Stimulated activated CD4-positive, alpha-beta T cell treated with anti-CD3 and anti-CD28 coated beads, Interleukin-12 subunit alpha, Interleukin-12 subunit beta, amount 100 ng/mL, for 24 hours (primary cell): ENCODE results near the gene CTNND2.
"Not testable (repeated sequence)": the region's sequence is repeated elsewhere in the genome, so short reads cannot be mapped to it uniquely, and the experiment has no call there.

Experiments
- DNase-seq, 2 experiments: peaks; one replicate each; pipeline ENCODE4 v3.0.0-alpha.2; 2020; ENCODE audit warnings: low read depth in 2 of 2

The CTNND2 gene

GRCh38 chr5:11467588-11467987, 436.7 kb downstream of the CTNND2 start:
- no peak for DNase-seq

DNA sequence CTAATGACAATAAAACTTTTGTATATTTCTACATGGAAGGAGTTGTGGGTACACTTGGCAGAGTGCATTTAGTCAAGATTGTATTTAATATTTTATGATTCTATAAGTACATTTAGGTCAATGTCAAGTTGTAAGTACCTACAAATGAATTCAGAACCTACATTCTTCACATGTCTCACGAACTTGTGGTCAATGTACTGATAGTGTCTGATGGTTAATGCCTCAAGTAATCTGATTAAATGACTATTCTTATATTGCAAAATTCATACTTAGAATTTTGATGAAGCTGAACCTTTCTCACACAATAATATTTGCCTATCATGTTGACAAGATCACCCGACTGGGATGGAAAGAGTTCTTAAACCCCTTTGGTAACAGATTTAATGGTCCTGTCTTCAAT, 444.5 kb downstream of the CTNND2 start:
- DNase-seq = no peak

DNA sequence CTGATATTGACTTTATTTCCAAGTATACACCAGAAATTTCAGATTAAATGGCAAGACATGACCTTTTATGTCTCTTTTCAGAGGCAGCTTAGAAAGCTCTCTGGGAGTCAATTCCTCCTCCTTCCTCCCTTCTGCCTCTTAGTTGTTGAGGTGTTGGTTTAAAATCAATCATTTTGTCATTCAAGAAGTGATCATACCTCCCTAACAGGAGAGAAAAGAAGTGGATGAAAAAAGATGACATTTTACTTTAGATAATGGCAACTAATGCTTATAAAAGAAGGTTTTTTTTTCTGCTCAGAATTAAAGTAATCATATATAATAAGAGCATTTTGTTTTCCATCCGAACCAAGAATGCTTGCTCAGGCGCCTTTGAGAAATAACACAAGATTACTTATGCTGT, 448.7 kb downstream of the CTNND2 start:
- DNase-seq = no peak

DNA sequence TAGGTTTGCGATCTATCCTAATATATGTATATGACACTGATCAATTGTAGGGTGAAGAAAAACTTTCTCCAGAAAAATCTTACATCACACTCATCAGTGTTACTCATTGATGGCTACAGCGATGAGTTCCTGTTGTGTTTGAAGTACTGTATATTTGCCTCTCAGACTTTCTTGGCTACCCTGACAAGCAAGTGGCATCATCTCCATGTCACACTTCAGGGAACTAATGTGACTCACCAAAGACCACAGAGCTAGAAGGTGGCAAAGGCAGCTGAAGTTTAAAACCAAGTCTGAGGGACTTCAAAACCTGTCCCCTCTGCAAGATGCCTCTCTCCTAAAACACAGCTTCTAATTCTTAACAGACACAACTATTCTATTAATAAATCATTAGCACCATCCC, 451.4 kb downstream of the CTNND2 start:
- no peak for DNase-seq

DNA sequence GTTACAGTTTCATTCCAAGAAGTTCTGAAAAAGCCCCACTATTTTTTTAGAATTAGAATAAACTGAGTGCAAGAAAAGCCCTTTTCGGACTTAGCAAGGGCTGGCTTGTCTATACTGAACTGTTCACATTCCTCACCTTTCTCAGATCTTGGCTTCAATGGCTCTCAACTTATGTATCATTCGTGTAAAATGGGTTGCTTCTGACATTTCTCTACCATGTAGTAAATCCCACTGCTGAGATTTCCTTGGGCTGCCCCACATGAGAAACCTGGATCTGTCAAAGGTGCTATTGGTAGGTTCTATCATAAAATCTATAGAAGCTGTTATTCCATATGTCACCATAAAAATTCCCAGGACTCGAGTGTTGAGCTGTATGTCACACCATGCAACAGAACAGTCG, 454.3 kb downstream of the CTNND2 start:
- no peak for DNase-seq

- DNase-seq = no peak
Measured at GRCh38 chr5:11449217-11449616, 455.0 kb downstream of the CTNND2 start.

DNA sequence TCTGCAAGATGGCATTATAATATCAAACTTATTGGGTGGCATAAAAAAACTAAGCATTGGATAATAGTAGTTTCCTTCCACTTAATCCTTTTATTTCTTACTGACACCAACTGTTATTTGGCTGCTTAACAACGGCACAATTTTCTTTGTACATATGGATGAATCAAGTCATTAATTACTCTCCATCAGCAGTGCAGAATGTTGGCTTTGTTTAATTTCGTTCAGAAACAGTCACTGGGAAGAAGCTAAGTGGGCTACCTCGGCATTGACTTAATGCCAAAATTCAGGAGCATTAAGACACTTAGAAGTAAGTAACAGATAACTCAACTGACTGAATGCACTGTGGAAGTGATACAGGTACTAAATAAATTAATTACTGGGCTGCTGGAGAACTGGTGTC, 460.4 kb downstream of the CTNND2 start:
- no peak for DNase-seq

GRCh38 chr5:11432116-11432515, 472.1 kb downstream of the CTNND2 start:
- DNase-seq = no peak

DNA sequence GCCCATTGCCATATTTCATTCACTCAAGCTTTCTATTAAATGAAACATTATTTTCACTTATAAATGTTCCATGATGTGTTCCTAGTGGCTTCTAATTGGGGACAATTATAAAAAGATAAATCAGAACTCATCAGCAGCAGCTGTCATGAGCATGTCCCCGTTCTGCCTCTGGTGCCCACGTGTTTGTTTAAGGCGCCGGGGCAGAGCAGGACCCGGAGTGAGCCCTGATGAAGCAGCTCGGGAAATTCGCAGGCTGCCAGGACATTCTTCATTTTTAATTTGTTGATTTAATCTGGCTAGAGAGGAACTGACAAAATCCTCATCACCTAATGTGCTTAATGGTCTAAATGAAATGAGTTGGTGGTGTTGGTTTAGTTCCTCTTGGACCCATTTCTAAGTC, 475.0 kb downstream of the CTNND2 start:
- no peak for DNase-seq

DNA sequence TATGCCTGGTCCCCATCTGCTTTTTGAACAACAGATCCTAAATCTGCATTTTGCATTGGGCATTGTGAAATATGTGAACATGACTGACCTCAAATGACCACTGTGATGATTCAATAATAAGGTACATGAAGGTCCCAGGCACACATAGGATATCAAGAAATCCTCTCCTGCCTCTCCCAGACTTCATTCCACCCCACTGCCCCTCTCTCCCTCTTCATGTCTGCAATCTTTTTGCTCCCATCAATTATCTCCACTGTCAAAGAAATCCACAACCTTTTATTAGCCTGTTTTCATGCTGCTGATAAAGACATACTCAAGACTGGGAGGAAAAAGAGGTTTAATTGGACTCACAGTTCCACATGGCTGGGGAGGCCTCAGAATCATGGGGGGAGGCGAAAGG, 476.7 kb downstream of the CTNND2 start:
- no peak for DNase-seq

GRCh38 chr5:11426442-11426841, 477.8 kb downstream of the CTNND2 start:
- DNase-seq = no peak

GRCh38 chr5:11422342-11422741, 481.9 kb downstream of the CTNND2 start:
- no peak for DNase-seq

GRCh38 chr5:11420969-11421368, 483.3 kb downstream of the CTNND2 start:
- no peak for DNase-seq

DNA sequence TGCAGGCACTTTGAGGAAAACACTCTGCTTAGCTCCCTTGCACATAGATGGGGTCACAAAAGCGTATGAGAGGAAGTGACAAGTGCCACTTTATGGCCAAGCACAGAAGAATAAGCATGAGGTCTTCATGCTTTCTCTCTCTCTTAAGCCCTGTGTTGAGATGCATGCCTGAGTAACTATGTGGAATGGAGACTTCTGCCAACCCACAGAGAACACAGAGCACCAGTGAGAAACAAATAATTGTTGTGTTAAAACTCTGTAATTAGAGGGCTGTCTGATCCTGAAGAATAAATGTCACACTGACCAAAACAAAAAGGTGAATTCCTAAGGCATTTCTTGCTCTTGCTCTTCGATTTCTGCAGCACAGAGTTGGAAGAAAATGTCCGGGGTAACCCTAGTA, 488.5 kb downstream of the CTNND2 start:
- no peak for DNase-seq

GRCh38 chr5:11414732-11415131, 489.5 kb downstream of the CTNND2 start:
- not testable (repeated sequence) for DNase-seq

- no peak for DNase-seq
Measured at GRCh38 chr5:11411621-11412020, 492.6 kb downstream of the CTNND2 start.

GRCh38 chr5:11407556-11408145, 496.6 kb downstream of the CTNND2 start:
- DNase-seq = no peak

DNA sequence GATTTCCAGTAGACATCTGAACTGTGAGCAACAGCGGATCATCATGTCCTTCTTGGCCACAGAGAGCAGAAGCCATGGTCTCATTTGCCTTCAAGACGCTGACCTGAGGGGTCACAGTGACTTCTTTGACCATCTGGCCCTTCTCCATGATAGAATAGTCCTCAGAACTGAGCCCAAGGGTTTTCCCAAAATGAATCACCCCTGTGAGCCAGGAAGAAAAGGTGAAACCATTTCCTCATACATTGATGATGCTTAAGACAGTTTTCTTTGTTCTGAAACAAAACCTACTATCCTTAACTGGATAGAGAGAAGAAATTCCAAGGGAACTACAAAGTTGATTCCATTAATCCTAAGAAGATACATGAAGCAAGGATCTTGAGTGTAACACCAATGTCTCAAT, 503.9 kb downstream of the CTNND2 start:
- DNase-seq = no peak

DNA sequence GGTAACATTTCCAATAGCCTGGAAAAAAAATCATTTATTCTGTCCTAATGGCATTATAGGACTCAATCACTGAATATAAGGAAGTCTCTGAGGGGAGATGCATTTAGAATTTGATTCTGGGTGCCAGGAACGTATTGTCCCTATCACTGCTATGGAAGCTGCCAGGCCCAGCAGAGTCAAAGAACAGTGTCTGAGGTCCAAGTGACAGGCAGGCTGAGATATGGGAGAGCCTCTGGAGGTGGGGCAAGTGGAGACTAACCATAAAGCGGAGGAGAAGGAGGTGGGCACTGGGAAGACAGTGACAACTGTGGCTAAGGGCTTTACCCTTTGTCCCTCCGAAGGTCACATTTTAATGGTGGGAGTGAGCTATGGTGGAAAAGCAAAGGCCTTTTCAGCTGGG, 505.5 kb downstream of the CTNND2 start:
- DNase-seq = no peak

DNA sequence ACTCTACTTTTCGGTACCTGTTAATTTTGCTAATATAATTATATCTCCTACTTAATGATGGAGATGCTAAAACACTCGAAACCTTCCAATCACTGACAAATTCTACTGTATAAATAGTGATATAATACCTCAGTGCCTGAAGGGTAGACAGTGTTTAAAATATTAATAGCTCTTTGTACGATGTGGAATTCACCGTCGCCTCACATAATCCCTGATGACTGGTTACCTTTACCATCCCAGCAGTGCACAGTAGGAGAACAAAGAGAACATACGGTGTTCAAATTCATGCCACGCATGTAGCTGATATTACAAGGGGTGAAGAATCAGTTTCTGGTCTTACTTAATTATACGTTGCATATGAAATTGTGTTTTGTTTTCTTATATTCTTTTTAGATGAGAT, 506.7 kb downstream of the CTNND2 start:
- no peak for DNase-seq

GRCh38 chr5:11396917-11397316, 507.3 kb downstream of the CTNND2 start:
- DNase-seq = no peak

- DNase-seq = no peak
Measured at GRCh38 chr5:11394933-11395332, 509.3 kb downstream of the CTNND2 start.

- DNase-seq = no peak
Measured at GRCh38 chr5:11390291-11390767, 513.9 kb downstream of the CTNND2 start.

- DNase-seq = no peak
Measured at GRCh38 chr5:11387382-11387781, 516.9 kb downstream of the CTNND2 start.
